ENCODE results near the gene ITGA4. TPM values are rescaled to one million over a fixed set of nuclear protein-coding genes. Genes with fewer than 3 reads are reported as not detected.

ITGA4 gene
- total RNA-seq, 4 donors from 2014 or later: 2.2 to 8.4 (median 3.5) TPM

DNA sequence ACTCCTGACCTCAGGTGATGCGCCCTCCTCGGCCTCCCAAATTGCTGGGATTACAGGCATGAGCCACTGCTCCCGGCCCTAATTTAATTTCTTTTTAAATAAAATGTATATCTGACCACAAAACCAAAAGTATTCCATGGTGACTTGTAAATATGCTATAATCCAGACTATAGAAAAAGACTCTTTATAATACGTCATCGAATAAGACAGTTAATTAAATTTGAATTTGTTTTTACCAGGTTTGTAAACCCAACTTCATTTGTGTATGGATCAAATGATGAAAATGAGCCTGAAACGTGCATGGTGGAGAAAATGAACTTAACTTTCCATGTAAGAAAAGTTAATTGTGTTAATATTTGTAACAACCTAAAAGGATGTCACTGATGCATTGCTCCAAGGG, 69.9 kb downstream of the ITGA4 start:
- 95% methylated on average over 6 of the region's 6 CpGs for WGBS
- H3K27me3 ChIP-seq: no peaks in the 10 kb centered on the region
- peaks cover 0 to 6% (median 0%) of the 10 kb centered on the region in 4 donors for H3K36me3 ChIP-seq
- no peaks in the 10 kb centered on the region for H3K9me3 ChIP-seq
- no peak overlapping the region for H3K27ac ChIP-seq (replicated peaks in 1 of 4)
- no peaks in the 10 kb centered on the region for H3K4me1 ChIP-seq
- intact Hi-C loops (cut with DNase I): no loop called here
- no peak for TF ChIP-seq POLR2AphosphoS5 (IDR thresholded peaks at IDR 0.05)
- no peak for TF ChIP-seq EP300 (IDR thresholded peaks at IDR 0.05)
- no peak for TF ChIP-seq POLR2A (IDR thresholded peaks at IDR 0.05; ENCODE audit: low read depth)
- TF ChIP-seq, protein P1, sequence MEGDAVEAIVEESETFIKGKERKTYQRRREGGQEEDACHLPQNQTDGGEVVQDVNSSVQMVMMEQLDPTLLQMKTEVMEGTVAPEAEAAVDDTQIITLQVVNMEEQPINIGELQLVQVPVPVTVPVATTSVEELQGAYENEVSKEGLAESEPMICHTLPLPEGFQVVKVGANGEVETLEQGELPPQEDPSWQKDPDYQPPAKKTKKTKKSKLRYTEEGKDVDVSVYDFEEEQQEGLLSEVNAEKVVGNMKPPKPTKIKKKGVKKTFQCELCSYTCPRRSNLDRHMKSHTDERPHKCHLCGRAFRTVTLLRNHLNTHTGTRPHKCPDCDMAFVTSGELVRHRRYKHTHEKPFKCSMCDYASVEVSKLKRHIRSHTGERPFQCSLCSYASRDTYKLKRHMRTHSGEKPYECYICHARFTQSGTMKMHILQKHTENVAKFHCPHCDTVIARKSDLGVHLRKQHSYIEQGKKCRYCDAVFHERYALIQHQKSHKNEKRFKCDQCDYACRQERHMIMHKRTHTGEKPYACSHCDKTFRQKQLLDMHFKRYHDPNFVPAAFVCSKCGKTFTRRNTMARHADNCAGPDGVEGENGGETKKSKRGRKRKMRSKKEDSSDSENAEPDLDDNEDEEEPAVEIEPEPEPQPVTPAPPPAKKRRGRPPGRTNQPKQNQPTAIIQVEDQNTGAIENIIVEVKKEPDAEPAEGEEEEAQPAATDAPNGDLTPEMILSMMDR (IDR thresholded peaks at IDR 0.05): no peak
- H3K4me3 ChIP-seq: no peak overlapping the region
- no peak for DNase-seq (ENCODE audit: extremely low spot score)

DNA sequence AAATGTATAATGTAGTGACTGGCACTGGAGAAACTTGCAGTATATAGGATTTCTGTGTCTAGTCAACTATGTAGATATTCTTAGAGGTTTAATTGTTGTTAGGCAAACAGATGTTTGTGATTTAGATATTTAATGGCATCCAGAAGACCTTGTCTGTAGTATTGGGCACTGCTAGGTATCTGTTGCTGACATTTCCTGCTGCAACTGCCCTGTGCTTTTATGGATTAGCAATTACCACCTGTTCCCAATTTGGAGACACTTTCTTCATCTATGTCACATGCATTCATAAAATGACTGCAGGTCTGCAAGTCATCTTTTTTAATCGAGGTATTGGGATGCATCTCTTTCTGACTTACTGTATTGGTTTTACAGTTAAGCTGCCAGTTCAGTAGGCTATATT, 71.3 kb downstream of the ITGA4 start:
- no peaks in the 10 kb centered on the region for H3K9me3 ChIP-seq
- intact Hi-C loops (cut with DNase I): no loop called here
- H3K27ac ChIP-seq (replicated peaks in 1 of 4): no peak overlapping the region
- DNase-seq (ENCODE audit: extremely low spot score): no peak
- TF ChIP-seq POLR2A (IDR thresholded peaks at IDR 0.05; ENCODE audit: low read depth) (no peak), POLR2AphosphoS5 (IDR thresholded peaks at IDR 0.05) (no peak), EP300 (IDR thresholded peaks at IDR 0.05) (no peak)
- TF ChIP-seq, protein P1 (IDR thresholded peaks at IDR 0.05): no peak
- H3K27me3 ChIP-seq: no peaks in the 10 kb centered on the region
- peaks cover 0 to 6% (median 0%) of the 10 kb centered on the region in 4 donors for H3K36me3 ChIP-seq
- 88% methylated on average over 1 of the region's 1 CpG for WGBS
- H3K4me1 ChIP-seq: no peaks in the 10 kb centered on the region
- H3K4me3 ChIP-seq: no peak overlapping the region

DNA sequence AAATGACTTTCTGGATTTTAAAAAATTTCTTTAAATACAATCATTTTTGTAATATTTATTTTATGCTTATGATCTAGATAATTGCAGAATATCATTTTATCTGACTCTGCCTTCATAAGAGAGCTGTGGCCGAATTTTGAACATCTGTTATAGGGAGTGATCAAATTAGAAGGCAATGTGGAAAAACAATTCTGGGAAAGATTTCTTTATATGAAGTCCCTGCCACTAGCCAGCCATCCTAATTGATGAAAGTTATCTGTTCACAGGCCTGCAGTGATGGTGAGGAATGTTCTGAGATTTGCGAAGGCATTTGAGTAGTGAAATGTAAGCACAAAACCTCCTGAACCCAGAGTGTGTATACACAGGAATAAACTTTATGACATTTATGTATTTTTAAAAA, 79.5 kb downstream of the ITGA4 start:
- Histone ChIP-seq H3K4me1 (no peaks in the 10 kb centered on the region), H3K36me3 (no peaks in the 10 kb centered on the region), H3K4me3 (no peak overlapping the region), H3K27me3 (no peaks in the 10 kb centered on the region), H3K9me3 (no peaks in the 10 kb centered on the region), H3K27ac (replicated peaks in 1 of 4) (no peak overlapping the region)
- intact Hi-C loops (cut with DNase I): no loop called here
- no peak for DNase-seq (ENCODE audit: extremely low spot score)
- TF ChIP-seq POLR2A (IDR thresholded peaks at IDR 0.05; ENCODE audit: low read depth): no peak
- no peak for TF ChIP-seq POLR2AphosphoS5 (IDR thresholded peaks at IDR 0.05)
- TF ChIP-seq EP300 (IDR thresholded peaks at IDR 0.05): no peak
- TF ChIP-seq, protein P1 (IDR thresholded peaks at IDR 0.05): no peak
- WGBS: 66% methylated on average over 2 of the region's 2 CpGs

DNA sequence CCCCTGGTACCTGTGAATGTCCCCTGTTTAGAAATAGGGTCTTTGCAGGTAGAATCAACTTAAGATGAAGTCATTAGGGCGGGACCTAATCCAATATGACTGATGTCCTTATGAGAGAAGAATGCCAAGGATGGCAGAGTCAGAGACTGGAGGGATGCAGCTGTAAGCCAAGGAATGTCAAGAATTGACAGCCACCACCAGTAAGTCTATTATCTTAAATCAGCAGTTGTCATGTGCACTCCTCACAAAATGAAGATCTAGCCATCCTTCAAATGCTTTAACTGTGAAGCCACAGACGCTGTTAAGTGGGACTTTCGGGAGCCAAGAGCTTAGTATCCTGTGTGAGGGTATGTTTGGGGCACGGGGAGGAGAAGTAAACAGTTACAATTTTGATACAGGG, 83.2 kb downstream of the ITGA4 start:
- Histone ChIP-seq H3K27me3 (no peaks in the 10 kb centered on the region), H3K4me3 (no peak overlapping the region), H3K4me1 (no peaks in the 10 kb centered on the region), H3K36me3 (no peaks in the 10 kb centered on the region), H3K9me3 (no peaks in the 10 kb centered on the region), H3K27ac (replicated peaks in 1 of 4) (no peak overlapping the region)
- no peak for TF ChIP-seq POLR2AphosphoS5 (IDR thresholded peaks at IDR 0.05)
- TF ChIP-seq POLR2A (IDR thresholded peaks at IDR 0.05; ENCODE audit: low read depth): no peak
- TF ChIP-seq, protein P1 (IDR thresholded peaks at IDR 0.05): no peak
- no peak for TF ChIP-seq EP300 (IDR thresholded peaks at IDR 0.05)
- WGBS: 90% methylated on average over 4 of the region's 4 CpGs
- intact Hi-C loops (cut with DNase I): no loop called here
- no peak for DNase-seq (ENCODE audit: extremely low spot score)

DNA sequence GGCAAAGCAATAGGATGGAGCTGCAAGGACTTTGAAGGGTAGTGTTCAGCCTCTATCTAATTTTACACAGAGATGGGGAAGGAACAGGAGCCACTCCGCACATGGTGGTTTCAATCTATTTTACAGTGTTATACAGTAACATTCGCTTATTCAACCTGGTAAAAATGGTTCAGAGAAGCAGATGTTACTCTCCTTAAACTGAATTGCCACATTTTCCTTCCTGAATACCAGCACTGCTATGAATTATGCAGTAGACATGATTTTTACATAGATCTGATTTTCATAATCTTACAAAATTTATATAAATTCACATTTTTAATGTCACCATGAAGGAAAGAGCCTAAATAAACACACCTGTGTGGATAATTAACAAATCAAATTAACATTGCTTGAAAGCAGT, 85.0 kb downstream of the ITGA4 start:
- Histone ChIP-seq H3K9me3 (no peaks in the 10 kb centered on the region), H3K4me1 (no peaks in the 10 kb centered on the region), H3K27ac (replicated peaks in 1 of 4) (no peak overlapping the region), H3K27me3 (no peaks in the 10 kb centered on the region), H3K4me3 (no peak overlapping the region), H3K36me3 (no peaks in the 10 kb centered on the region)
- 94% methylated on average over 2 of the region's 2 CpGs for WGBS
- intact Hi-C loops (cut with DNase I): no loop called here
- DNase-seq (ENCODE audit: extremely low spot score): no peak
- TF ChIP-seq POLR2AphosphoS5 (IDR thresholded peaks at IDR 0.05): no peak
- no peak for TF ChIP-seq POLR2A (IDR thresholded peaks at IDR 0.05; ENCODE audit: low read depth)

Measured in esophagus muscularis mucosa (tissue), 4 donors.